ENCODE data around the gene CFAP57. TPM values are rescaled to one million over a fixed set of nuclear protein-coding genes. Genes with fewer than 3 reads are reported as not detected.

Gene CFAP57
- total and polyA plus RNA-seq, 2 of the 8 experiments (the other 6 are each of a cell fraction or from before 2014, with no cell fraction given), result 0.20 to 0.80 TPM

DNA sequence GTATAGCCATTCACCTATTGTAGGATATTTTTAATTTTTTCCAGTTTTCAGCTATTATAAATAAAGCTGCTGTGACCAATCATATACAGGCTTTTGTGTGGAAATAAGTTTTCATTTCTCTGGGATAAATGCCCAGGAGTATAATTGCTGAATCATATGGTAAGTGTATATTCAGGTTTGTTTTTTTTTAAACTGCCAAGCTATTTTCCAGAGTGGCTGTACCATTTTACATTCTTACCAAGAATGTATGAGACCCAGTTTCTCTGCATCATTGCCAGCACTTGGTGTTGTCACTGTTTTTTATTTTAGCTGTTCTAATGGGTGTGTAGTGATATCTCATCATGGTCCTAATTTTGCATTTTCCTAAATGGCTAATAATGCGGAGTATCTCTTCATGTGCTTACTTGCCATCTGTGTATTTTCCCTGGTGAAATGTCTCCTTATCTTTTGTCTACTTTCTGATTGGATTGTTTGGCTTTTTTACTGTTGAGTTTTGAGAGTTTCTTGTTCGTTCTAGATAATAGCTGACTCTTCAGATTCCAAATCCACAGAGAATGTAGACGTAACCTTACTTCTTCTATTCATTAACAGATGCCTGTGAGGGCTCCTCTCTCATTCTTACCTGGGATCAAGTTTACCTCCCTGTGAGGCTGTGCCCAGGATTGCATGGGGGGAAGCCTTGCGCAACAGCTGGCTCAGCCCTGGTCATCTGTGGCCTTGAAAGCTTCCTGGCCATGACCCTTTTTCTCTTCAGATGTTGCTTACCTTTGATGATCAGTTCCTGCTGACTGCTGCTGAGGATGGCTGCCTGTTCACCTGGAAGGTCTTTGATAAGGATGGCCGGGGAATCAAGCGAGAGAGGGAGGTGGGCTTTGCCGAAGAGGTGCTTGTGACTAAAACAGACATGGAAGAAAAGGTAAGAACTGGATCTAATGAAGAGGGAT is 42.6 kb downstream of the CFAP57 start:
- H3K4ac ChIP-seq (replicated peaks; ENCODE audit: insufficient read length, low read depth, low read length), result no peak overlapping the region
- no peaks in the 10 kb centered on the region for H3K23me2 ChIP-seq (ENCODE audit: low read depth, low read length)
- no peak overlapping the region for H4K8ac ChIP-seq (ENCODE audit: extremely low read depth, insufficient read depth, low read length)
- H2BK12ac ChIP-seq (ENCODE audit: low read depth, low read length), result no peak overlapping the region
- no peak for FAIRE-seq
- H3K27ac ChIP-seq (ENCODE audit: low read depth, low read length), result no peak overlapping the region
- TF ChIP-seq, protein P1, sequence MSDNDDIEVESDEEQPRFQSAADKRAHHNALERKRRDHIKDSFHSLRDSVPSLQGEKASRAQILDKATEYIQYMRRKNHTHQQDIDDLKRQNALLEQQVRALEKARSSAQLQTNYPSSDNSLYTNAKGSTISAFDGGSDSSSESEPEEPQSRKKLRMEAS (IDR thresholded peaks at IDR 0.05), result no peak
- no peak for TF ChIP-seq NANOG (IDR thresholded peaks at IDR 0.05; ENCODE audit: insufficient read depth, low read depth, low read length, poor library complexity, severe bottlenecking)
- TF ChIP-seq RBBP5 (IDR thresholded peaks at IDR 0.05; ENCODE audit: borderline replicate concordance, low read depth, low read length), result no peak
- no peak for TF ChIP-seq JUND (IDR thresholded peaks at IDR 0.05; ENCODE audit: low read length)
- no peak for TF ChIP-seq FOSL1 (IDR thresholded peaks at IDR 0.05; ENCODE audit: insufficient read depth, low read depth, low read length)
- no peak for TF ChIP-seq TAF1 (IDR thresholded peaks at IDR 0.05; ENCODE audit: low read depth, low read length)
- TF ChIP-seq SP4 (IDR thresholded peaks at IDR 0.05; ENCODE audit: low read length), result no peak
- TF ChIP-seq ZNF274 (IDR thresholded peaks at IDR 0.05; ENCODE audit: borderline replicate concordance, extremely low read depth, low read length), result no peak
- TF ChIP-seq, protein P2, sequence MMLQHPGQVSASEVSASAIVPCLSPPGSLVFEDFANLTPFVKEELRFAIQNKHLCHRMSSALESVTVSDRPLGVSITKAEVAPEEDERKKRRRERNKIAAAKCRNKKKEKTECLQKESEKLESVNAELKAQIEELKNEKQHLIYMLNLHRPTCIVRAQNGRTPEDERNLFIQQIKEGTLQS (IDR thresholded peaks at IDR 0.05; ENCODE audit: insufficient read depth, low read depth, low read length), result no peak
- H2AFZ ChIP-seq (ENCODE audit: low read length), result no peak overlapping the region
- POLR2A ChIA-PET (ENCODE audit: partially characterized antibody), result no interaction called here
- no peak for DNase-seq (ENCODE audit: low read depth in 1 of 2, low spot score in 2 of 2)
- no peaks in the 10 kb centered on the region for H3K9me3 ChIP-seq (ENCODE audit: insufficient read depth in 2 of 2, low read depth in 1 of 2, low read length in 1 of 2)
- H3K4me3 ChIP-seq (ENCODE audit: extremely low read depth in 1 of 4, insufficient read depth in 2 of 4, low read depth in 3 of 4, low read length in 4 of 4), result no peak overlapping the region
- H3K14ac ChIP-seq (ENCODE audit: insufficient read length), result no peak overlapping the region
- H3K56ac ChIP-seq (replicated peaks; ENCODE audit: insufficient read length, low read depth, low read length), result no peak overlapping the region
- H2BK5ac ChIP-seq (ENCODE audit: low read depth, low read length), result no peak overlapping the region
- no peak overlapping the region for H3K23ac ChIP-seq (ENCODE audit: insufficient read length)
- H2BK15ac ChIP-seq (ENCODE audit: low read length), result no peak overlapping the region
- no peak overlapping the region; a peak in 1 of 7 replicates for H3K9ac ChIP-seq (replicated peaks in 1 of 4; ENCODE audit: extremely low read depth in 1 of 4, low read depth in 3 of 4, low read length in 3 of 4)
- H3K4me2 ChIP-seq (ENCODE audit: insufficient read depth in 1 of 2, low read depth in 2 of 2, low read length in 2 of 2), result no peak overlapping the region
- H3K36me3 ChIP-seq (ENCODE audit: control insufficient read depth in 2 of 4, insufficient read depth in 4 of 4, low read length in 3 of 4), result no peaks in the 10 kb centered on the region
- no peak overlapping the region for H4K91ac ChIP-seq (replicated peaks; ENCODE audit: insufficient read length, low read length)
- CTCF ChIA-PET (ENCODE audit: partially characterized antibody), result interaction anchor here (1.2 to 1.5 kb wide), 3 partner anchors 9 to 200 kb away, joined by 3 to 6 read pairs (median 5); no protein-coding TSS in a partner anchor
- H3K4me1 ChIP-seq (replicated peaks in 1 of 4; ENCODE audit: control insufficient read depth in 3 of 4, insufficient read depth in 4 of 4, low read length in 3 of 4), result no peaks in the 10 kb centered on the region; a peak in 1 of 7 replicates
- 79% methylated on average over 7 of the region's 7 CpGs; no CpG with 5 or more reads in 1 of the 2 experiments for WGBS, 2 experiments (ENCODE audit: extremely low coverage in 1 of 2, insufficient coverage in 1 of 2, insufficient read length in 1 of 2, insufficient replicate concordance in 2 of 2, low coverage in 1 of 2, low lambda C conversion rate in 2 of 2, missing lambda C conversion rate in 1 of 2)
- H3K27me3 ChIP-seq (replicated peaks in 1 of 4; ENCODE audit: control insufficient read depth in 3 of 4, extremely low read depth in 1 of 4, insufficient read depth in 3 of 4, low read length in 3 of 4), result no peaks in the 10 kb centered on the region
- no peak overlapping the region for H2BK120ac ChIP-seq (replicated peaks; ENCODE audit: low read depth, low read length)
- no peaks in the 10 kb centered on the region for H3K79me2 ChIP-seq (ENCODE audit: control insufficient read depth in 1 of 2, insufficient read depth in 2 of 2, low read length in 2 of 2)
- H4K5ac ChIP-seq (ENCODE audit: insufficient read length, low read depth, low read length), result no peak overlapping the region
- no peak overlapping the region for H2AK5ac ChIP-seq (ENCODE audit: low read depth, low read length)
- H3K79me1 ChIP-seq (ENCODE audit: low read depth, low read length), result no peaks in the 10 kb centered on the region
- H2BK20ac ChIP-seq (ENCODE audit: low read length), result no peak overlapping the region
- no peaks in the 10 kb centered on the region for H4K20me1 ChIP-seq (replicated peaks in 1 of 2; ENCODE audit: control insufficient read depth in 1 of 2, insufficient read depth in 2 of 2, low read length in 2 of 2)
- H3K18ac ChIP-seq (ENCODE audit: extremely low read depth, low read length), result no peak overlapping the region

All from H1 (cell line).